GM10266 (cell line): Measurements from ENCODE around the gene LIMS3.
"Not testable (repeated sequence)": the region's sequence is repeated elsewhere in the genome, so short reads cannot be mapped to it uniquely, and the experiment has no call there.

ENCODE experiments used
- DNase-seq: peaks from one replicate; pipeline ENCODE4 v3.0.0; 2012; ENCODE audit errors: extremely low spot score

Gene LIMS3, protein sequence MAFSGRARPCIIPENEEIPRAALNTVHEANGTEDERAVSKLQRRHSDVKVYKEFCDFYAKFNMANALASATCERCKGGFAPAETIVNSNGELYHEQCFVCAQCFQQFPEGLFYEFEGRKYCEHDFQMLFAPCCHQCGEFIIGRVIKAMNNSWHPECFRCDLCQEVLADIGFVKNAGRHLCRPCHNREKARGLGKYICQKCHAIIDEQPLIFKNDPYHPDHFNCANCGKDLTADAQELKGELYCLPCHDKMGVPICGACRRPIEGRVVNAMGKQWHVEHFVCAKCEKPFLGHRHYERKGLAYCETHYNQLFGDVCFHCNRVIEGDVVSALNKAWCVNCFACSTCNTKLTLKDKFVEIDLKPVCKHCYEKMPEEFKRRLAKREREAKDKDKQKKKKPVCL

DNA sequence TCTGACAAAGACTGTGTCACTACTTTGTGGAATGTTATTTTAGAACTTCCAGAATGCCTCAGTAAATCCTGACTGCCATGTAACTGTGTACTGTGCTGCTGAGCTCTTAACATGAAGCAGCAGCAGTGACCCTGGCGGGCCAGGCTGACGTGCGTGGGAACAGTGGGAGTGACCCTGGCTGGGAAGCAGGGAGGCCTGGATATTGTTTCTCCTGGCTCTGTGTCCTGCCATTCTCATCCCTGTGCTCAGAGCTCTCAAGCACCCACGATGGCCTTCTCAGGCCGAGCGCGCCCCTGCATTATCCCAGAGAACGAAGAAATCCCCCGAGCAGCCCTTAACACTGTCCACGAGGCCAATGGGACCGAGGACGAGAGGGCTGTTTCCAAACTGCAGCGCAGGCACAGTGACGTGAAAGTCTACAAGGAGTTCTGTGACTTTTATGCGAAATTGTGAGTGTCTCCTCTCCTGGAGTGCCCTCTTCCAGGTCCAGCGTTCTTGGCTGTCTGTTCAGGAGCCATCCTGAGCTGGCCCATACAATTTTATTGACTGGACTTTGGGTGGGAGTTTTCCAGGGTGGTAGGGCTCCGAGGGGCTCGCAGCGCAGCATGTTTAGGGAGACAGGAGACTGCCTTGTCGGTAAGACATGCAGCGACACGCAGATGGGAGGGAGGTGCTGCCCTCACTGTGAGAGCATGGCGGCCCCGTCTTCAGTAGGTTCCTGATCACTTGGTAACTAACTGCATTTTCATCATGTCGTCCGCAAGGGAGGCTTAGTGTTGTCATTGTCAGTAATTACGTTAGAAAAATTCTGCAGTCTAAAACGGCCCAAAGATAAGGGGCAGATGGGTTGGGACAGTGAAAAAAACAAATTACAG is at the start of gene LIMS3:
LIMS3 (plus strand) TSS at position 227 of the 875 bp plus-strand sequence; CDS start at position 268, 41 bp downstream.
- DNase-seq = not testable (repeated sequence)

DNA sequence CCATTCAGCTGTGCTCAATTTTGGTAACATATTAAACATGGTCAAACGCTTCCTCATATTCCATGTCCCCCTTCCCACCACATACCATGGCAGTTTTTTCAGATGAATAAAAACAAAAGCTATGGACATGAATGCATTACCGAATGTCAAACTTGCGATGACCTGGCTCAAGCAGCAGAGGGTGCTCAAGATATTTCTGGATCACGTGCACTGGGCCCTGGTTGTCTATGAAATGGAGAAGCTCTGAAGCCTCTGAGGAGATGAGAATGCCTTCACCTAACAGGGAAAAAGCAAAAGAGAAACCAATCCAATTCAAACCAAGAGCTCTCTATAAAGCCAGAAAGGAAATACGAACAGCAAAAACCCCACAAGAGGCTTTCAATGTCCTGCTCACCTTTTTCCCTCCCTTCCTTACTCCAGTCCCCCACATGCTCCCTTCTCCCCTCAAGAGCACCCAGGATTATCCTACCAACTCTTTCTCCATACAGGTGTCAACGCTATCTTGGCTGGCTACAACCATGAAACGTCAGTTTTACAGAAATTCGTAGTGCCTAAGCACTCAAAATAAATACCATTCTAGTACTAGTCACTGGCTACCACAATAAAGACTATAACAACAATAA is 27.2 kb upstream of the LIMS3 start:
- DNase-seq = not testable (repeated sequence)

DNA sequence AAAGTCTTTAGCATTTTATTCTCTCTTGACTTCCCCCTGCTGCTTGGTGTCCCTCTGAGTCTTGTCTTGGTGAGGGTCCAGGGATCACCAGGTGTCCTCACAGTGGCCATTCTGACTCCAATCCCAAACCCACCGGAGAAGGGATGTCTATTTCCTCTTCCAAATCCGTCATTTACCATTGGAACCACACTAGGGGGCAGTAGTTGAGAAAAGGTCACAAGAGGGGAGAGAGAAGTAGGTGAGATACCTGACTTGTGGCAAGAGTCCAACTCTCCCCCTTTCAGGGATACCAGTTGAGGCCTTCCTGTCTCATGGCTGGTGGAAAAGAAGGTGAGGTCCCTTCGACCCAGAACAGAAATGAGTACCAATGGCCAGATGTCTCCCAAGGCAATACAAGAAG is 21.9 kb upstream of the LIMS3 start:
- DNase-seq = not testable (repeated sequence)

GRCh38 chr2:109882112-109882511 is 16.4 kb upstream of the LIMS3 start:
- not testable (repeated sequence) for DNase-seq

GRCh38 chr2:109888414-109888813 is 10.1 kb upstream of the LIMS3 start:
- not testable (repeated sequence) for DNase-seq

GRCh38 chr2:109889909-109890308 is 8.6 kb upstream of the LIMS3 start:
- not testable (repeated sequence) for DNase-seq

GRCh38 chr2:109891024-109891423 is 7.5 kb upstream of the LIMS3 start:
- not testable (repeated sequence) for DNase-seq

GRCh38 chr2:109893736-109894135 is 4.8 kb upstream of the LIMS3 start:
- DNase-seq = not testable (repeated sequence)

DNA sequence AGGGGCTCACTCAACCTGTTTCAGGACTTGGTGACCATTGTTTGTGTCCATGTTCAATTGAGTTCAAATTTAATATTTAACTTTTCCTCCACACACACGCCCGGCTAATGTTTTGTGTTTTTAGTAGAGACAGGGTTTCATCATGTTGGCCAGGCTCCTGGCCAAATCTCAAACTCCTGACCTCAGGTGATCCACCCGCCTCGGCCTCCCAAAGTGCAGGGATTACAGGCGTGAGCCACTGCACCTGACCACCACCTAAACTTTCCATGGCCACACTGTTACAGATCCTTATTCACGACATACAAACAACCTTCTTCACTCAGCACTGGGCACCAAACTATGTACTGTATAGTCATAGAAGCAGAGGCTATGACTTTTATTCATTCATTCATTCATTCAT is 4.3 kb upstream of the LIMS3 start:
- DNase-seq = not testable (repeated sequence)

DNA sequence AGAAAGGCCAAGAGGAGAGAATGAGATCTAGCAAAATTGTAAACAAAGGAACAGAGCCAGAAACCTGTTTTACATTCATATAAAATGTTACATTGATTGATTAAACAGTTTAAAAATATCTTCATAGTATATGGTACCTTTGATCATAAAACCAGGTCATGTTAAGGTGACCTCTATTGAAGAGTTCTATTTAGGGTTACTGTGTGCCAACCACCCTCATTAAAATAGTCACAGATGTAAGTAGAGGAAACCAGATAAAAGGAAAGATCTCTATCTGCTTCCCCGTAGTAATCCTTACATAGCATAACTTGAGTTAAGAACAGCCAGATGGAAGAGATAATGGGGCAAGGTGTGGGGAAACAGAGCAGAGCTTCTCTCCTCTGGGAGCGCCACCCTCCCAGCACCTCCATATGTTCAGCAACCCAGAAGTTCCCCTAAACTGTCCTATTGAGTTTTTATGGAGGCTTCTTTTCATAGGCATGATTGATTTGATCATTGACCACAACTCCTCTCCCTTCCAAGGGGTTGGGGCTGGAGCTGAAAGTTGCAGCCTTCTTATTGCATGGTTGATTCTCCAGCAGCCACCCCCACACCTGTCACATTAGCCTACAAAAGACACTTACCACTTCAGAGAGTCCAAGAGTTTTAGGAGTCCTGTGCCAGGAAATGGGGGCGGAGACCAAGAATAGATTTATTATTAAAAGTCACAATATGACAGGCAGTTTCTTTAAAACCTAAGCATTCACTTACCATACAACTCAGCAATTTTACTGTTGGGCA is 3.2 kb upstream of the LIMS3 start:
- not testable (repeated sequence) for DNase-seq

DNA sequence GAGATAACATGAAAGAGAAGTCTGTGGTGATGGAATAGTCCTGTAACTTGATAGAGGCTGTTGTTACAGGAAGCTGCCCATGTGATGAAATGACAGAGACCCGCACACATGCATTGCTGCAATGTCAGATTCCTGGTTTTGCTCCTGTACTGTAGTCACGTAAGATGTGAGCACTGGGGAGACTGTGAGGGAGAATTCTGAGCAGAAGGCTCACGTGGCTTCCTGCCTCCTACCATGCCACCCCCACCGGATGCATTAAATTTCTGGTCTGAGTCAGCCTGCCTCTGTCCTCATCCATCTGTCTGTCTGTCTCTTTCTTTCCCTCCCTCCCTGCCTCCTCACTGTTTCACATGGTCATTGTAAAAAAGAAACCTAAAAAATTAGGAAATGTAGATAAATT is 2.3 kb upstream of the LIMS3 start:
- not testable (repeated sequence) for DNase-seq

GRCh38 chr2:109897769-109898461 is 573 bp upstream of the LIMS3 start:
- not testable (repeated sequence) for DNase-seq

DNA sequence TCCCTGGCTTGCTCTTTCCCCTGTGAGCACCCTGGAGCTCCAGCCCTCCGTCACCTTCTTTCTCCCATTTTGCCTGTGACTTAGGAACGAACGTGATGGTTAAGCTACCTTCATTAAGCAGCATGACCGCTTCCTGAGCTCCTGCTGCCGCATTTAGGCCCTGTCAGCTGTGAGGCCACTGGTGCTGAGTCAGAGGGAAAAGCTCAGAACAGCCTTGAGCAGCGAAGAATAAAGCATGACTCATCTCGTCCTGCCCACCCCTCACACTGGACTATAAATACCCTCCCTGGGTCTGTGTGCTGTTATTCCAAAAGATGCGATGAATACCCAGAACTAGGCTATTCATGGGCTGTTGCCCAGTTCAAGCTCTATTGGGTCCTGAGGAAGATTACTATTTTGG is 7.3 kb downstream of the LIMS3 start:
- DNase-seq = not testable (repeated sequence)

GRCh38 chr2:109908626-109909025 is 10.1 kb downstream of the LIMS3 start:
- not testable (repeated sequence) for DNase-seq

DNA sequence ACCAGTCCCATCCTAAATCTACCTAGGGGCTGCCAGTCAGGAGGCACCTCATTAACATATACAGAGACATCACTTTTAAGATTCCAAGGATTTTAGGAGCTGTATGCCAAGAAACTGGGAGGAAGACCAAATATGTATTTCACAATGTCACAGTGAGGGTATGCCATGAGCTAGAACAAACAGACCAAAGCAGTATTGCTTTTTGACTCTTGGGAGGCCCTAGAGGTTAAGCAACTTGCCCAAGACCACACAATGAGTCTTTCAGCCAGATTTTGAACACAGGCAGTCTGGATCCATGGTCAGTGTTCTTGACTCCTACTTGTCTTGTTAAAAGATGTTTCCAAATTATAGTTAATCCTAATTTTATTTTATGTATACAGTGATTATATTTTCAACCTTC is 12.3 kb downstream of the LIMS3 start:
- not testable (repeated sequence) for DNase-seq

DNA sequence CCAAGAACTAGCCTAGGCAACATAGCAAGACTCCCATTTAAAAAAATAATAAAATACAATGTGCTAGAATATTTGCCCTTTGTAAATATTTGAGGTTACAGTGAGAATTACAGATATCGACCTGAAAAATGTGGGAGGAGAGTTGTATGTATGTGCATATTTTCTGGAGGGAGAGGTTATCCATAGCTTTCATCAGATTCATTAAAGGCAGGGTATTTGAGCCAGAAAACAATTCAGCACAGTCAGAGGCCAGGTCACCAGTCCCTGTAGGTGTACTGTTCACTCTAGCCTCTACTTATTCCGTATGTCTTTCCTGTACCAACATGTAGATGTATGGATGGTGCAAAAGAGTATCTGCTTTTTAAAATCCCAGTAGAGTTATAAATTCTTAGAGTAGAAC is 15.4 kb downstream of the LIMS3 start:
- DNase-seq = not testable (repeated sequence)

DNA sequence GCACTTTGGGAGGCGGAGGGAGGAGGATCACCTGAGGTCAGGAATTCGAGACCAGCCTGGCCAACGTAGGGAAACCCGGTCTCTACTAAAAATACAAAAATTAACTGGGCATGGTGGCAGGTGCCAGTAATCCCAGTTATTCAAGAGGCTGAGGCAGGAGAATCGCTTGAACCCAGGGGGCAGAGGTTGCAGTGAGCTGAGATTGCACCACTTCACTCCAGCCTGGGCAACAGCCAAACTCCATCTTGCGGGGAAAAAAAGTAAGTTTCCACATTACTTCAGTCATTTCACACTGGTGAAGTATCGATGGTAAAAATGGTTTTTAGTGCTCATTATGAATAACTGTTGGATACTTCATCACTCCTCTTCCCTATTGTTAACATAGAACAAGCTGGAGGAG is 16.1 kb downstream of the LIMS3 start:
- DNase-seq = not testable (repeated sequence)

- DNase-seq = not testable (repeated sequence)
Observed at GRCh38 chr2:109915830-109916229, 17.3 kb downstream of the LIMS3 start.

DNA sequence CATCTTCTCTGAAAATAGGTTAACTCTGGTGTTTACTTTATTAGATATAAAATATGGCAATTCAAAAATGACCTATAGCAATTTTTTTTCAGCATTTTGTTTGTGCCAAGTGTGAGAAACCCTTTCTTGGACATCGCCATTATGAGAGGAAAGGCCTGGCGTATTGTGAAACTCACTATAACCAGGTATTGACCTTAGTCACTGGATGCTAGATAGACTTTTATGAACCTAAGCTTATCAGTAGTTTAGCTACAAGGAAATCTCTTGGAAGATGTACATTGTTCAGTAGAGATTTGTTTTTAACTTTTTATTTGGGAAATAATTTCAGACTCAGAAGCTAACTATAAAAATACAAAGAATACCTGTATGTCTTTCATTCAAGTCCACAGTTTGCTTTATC is 21.7 kb downstream of the LIMS3 start:
- DNase-seq = not testable (repeated sequence)
